GM12878 (cell line): ENCODE measurements around the gene BTBD9. TPM values are rescaled to one million over a fixed set of nuclear protein-coding genes. Genes with fewer than 3 reads are reported as not detected.

Experiments
- ATAC-seq: fragments of 200-7000 bp; cut with Tn5 transposase; 3 replicates; pipeline ENCODE4 v1.9.1; 2020; ENCODE audit warnings: mild to moderate bottlenecking, moderate library complexity
- BruUV-seq: library from RNA; stranded (reverse); fragments of 400-500 nt; replicated peaks from 2 replicates; lab custom pipeline; 2021; lab: Mats Ljungman, UMichigan
- CTCF ChIA-PET: fragments of 300-600 bp; sonication (Branson Sonifier 250); formaldehyde crosslinking; extraction: SDS; loops from one replicate; lab custom pipeline; 2021; ENCODE audit warnings: inconsistent platforms; lab: Yijun Ruan, JAX
- POLR2A ChIA-PET: fragments of 350-600 bp; formaldehyde crosslinking; extraction: SDS; loops from one replicate; lab custom pipeline; 2021; ENCODE audit warnings: inconsistent platforms; lab: Charles Lee
- RAD21 ChIA-PET: fragments of 300-600 bp; sonication (Branson Sonifier 250); formaldehyde crosslinking; loops from one replicate; lab custom pipeline; 2023; ENCODE audit warnings: antibody characterized with exemption; ENCODE audit not compliant: unreplicated experiment; lab: Charles Lee
- SMC1A ChIA-PET: fragments of 300-600 bp; sonication (Branson Sonifier 250); formaldehyde crosslinking; loops from one replicate; lab custom pipeline; 2023; ENCODE audit not compliant: unreplicated experiment, uncharacterized antibody; lab: Charles Lee
- DNase-seq: peaks from one replicate; pipeline ENCODE4 v3.0.0-alpha.2; 2011; ENCODE audit warnings: low read depth, low spot score
- FAIRE-seq: peaks from 3 replicates; lab custom pipeline; 2011; peaks lifted over from hg19 to GRCh38; lab: Jason Lieb, UNC
- H2AFZ ChIP-seq: 2 replicates; pipeline ENCODE4 v1.6.0; 2011; ENCODE audit warnings: low read depth, low read length, control low read depth; ENCODE audit not compliant: control insufficient read depth
- H3K27ac ChIP-seq: 2 replicates; pipeline ENCODE4 v1.5.1; 2011; ENCODE audit warnings: control low read depth; ENCODE audit not compliant: control insufficient read depth, insufficient read depth
- H3K27me3 ChIP-seq, 2 experiments: replicated peaks in 1 of 2; 2 replicates each; pipeline versions ENCODE4 v1.6.0 to v1.6.1; 2011; ENCODE audit warnings: low read length in 1 of 2; ENCODE audit not compliant: control insufficient read depth in 2 of 2, insufficient read depth in 2 of 2
- H3K36me3 ChIP-seq, 2 experiments: 2 replicates each; pipeline ENCODE4 v1.5.1; 2011; ENCODE audit warnings: low read length in 1 of 2; ENCODE audit not compliant: control insufficient read depth in 2 of 2, insufficient read depth in 2 of 2
- H3K4me1 ChIP-seq: 2 replicates; pipeline ENCODE4 v1.6.1; 2011; ENCODE audit warnings: mild to moderate bottlenecking, low read length, moderate library complexity, mixed read lengths; ENCODE audit not compliant: control insufficient read depth, insufficient read depth
- H3K4me2 ChIP-seq: 2 replicates; pipeline ENCODE4 v1.6.0; 2011; ENCODE audit warnings: control low read depth; ENCODE audit not compliant: control insufficient read depth, insufficient read depth
- H3K4me3 ChIP-seq: fragments of 200-600 bp; sonication (generic); 2 replicates; pipeline ENCODE4 v1.5.1; 2016
- H3K79me2 ChIP-seq: 2 replicates; pipeline ENCODE4 v1.6.0; 2011; ENCODE audit warnings: low read length; ENCODE audit not compliant: control insufficient read depth, insufficient read depth
- H3K9ac ChIP-seq: 2 replicates; pipeline ENCODE4 v1.8.0; 2011; ENCODE audit warnings: low read length, control low read depth, mixed read lengths; ENCODE audit not compliant: control insufficient read depth, insufficient read depth
- H3K9me3 ChIP-seq: replicated peaks from 3 replicates; pipeline ENCODE4 v1.5.1; 2011; ENCODE audit warnings: mild to moderate bottlenecking, low read length; ENCODE audit not compliant: control insufficient read depth, insufficient read depth
- H4K20me1 ChIP-seq: 2 replicates; pipeline ENCODE4 v1.6.0; 2011; ENCODE audit not compliant: control insufficient read depth, insufficient read depth
- BMI1 ChIP-seq: fragments of 450-650 bp; IDR thresholded peaks from 2 replicates; pipeline ENCODE4 v1.6.1; 2016; ENCODE audit warnings: mild to moderate bottlenecking, moderate library complexity, borderline replicate concordance
- BRCA1 ChIP-seq: IDR thresholded peaks from 2 replicates; pipeline ENCODE4 v1.6.1; 2011; ENCODE audit warnings: low read depth, low read length, improper control_type of control experiment
- DPF2 ChIP-seq: fragments of 450-650 bp; IDR thresholded peaks from 2 replicates; pipeline ENCODE4 v1.6.1; 2017; ENCODE audit warnings: mild to moderate bottlenecking
- MEF2B ChIP-seq: fragments of 450-650 bp; IDR thresholded peaks from 2 replicates; pipeline ENCODE4 v1.6.1; 2018; ENCODE audit warnings: mild to moderate bottlenecking, moderate library complexity; ENCODE audit not compliant: partially characterized antibody, poor library complexity, severe bottlenecking
- POLR2A ChIP-seq: IDR thresholded peaks from 2 replicates; pipeline ENCODE4 v1.6.1; 2011; ENCODE audit warnings: low read depth, mild to moderate bottlenecking, low read length
- RBBP5 ChIP-seq: fragments of 200-600 bp; sonication (generic); conservative IDR thresholded peaks from 2 replicates; pipeline ENCODE4 v1.6.1; 2016
- SMAD1 ChIP-seq: fragments of 450-650 bp; IDR thresholded peaks from 2 replicates; pipeline ENCODE4 v1.6.1; 2018; ENCODE audit warnings: mild to moderate bottlenecking, low read depth; ENCODE audit not compliant: partially characterized antibody
- SUZ12 ChIP-seq: fragments of 200-600 bp; sonication (generic); IDR thresholded peaks from one replicate; pipeline ENCODE4 v1.6.1; 2018; ENCODE audit warnings: antibody characterized with exemption, mild to moderate bottlenecking; ENCODE audit not compliant: unreplicated experiment
- ZNF217 ChIP-seq: fragments of 450-650 bp; IDR thresholded peaks from 2 replicates; pipeline ENCODE4 v1.6.1; 2017; ENCODE audit warnings: antibody characterized with exemption, mild to moderate bottlenecking
- WGBS: methylation state at CpG from one replicate; pipeline ENCODE4 v1.1.6; 2016; ENCODE audit warnings: low lambda C conversion rate; ENCODE audit not compliant: insufficient replicate concordance, insufficient coverage; ENCODE audit errors: missing lambda C conversion rate; 5-methylcytosine and 5-hydroxymethylcytosine counted together
- in situ Hi-C: fragments of 300-500 bp; cut with MboI; formaldehyde crosslinking; loops from 9 replicates; pipeline ENCODE4 v1.14.3; 2018; ENCODE audit warnings: mixed read lengths
- intact Hi-C: fragments of 100-400 bp; cut with micrococcal nuclease; formaldehyde crosslinking; loops from one replicate; pipeline ENCODE4 v1.14.2; 2022; ENCODE audit not compliant: unreplicated experiment
- polyA plus RNA-seq, 11 experiments: library from polyadenylated mRNA; depleted of rRNA in 4 of 11; unstranded in 6 of 11; stranded (reverse) in 5 of 11; fragments of >200 nt; fragmentation: Nextera tagmentation in 4 of 11; fragmentation: Illumina TruSeq in 1 of 11; extraction: Ambion mirVana in 4 of 11; extraction: Trizol in 1 of 11; gene quantifications; 1 replicate in 1 of 11; 2 replicates in 10 of 11; pipeline versions ENCODE4 v1.2.1 to v1.2.3, GENCODE V29; 2011 to 2016; ENCODE audit warnings: inconsistent platforms in 2 of 11, missing spikeins in 2 of 11, low read depth in 1 of 11
- total RNA-seq, 4 experiments: library from RNA; depleted of rRNA in 3 of 4; stranded (reverse); fragments of >200 nt in 3 of 4; fragmentation: Illumina TruSeq in 1 of 4; extraction: Trizol in 1 of 4; gene quantifications; 2 replicates each; pipeline versions ENCODE4 v1.2.1 to v1.2.3, GENCODE V29; 2013 to 2021
- TF ChIP-seq, protein P1 (sequence below): fragments of 450-650 bp; conservative IDR thresholded peaks from 2 replicates; pipeline ENCODE4 v1.6.1; 2017; ENCODE audit warnings: mild to moderate bottlenecking, moderate library complexity
- TF ChIP-seq, protein P2 (sequence below): fragments of 450-650 bp; formaldehyde crosslinking; IDR thresholded peaks from 2 replicates; pipeline ENCODE4 v1.4.0; 2022; ENCODE audit warnings: mild to moderate bottlenecking, moderate library complexity
- TF ChIP-seq, protein P3 (sequence below): fragments of 450-650 bp; IDR thresholded peaks from 2 replicates; pipeline ENCODE4 v1.6.1; 2017; ENCODE audit warnings: antibody characterized with exemption, mild to moderate bottlenecking, moderate library complexity
- TF ChIP-seq, protein P4 (sequence below): IDR thresholded peaks from 2 replicates; pipeline ENCODE4 v1.6.1; 2012; ENCODE audit warnings: mild to moderate bottlenecking, low read depth, low read length

The BTBD9 gene
- total and polyA plus RNA-seq, 10 of the 15 experiments (the other 5 are each of a cell fraction or from before 2014, with no cell fraction given): 0.22 to 8.6 (median 4.6) TPM

DNA sequence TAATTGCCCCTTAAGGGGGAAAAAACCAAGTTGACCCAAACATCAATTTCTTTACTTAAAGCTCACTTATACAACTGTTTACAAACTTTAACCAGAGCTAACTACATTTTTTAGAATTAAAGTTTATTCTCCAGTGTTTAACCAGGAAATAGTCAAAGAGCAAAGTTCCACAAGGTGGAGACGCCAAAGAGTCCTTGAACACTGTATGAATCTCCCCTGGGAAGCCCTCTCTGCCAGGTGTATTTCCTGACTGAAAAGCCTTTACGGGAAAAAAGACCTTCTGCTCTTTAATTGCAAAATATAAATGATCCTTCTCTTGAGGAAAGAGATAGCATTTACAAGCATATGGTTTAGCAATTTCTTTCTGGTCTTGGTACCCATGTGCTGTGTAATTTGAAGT, 36.2 kb downstream of the BTBD9 start:
- DNase-seq (no peak), FAIRE-seq (no peak), ATAC-seq (no peak)
- Histone ChIP-seq H4K20me1 (no peaks in the 10 kb centered on the region), H3K27me3 (no peaks in the 10 kb centered on the region), H2AFZ (no peak overlapping the region), H3K4me1 (no peaks in the 10 kb centered on the region), H3K9ac (no peak overlapping the region), H3K4me3 (no peak overlapping the region), H3K4me2 (no peak overlapping the region), H3K36me3 (no peaks in the 10 kb centered on the region), H3K79me2 (no peaks in the 10 kb centered on the region), H3K27ac (no peak overlapping the region), H3K9me3 (no peaks in the 10 kb centered on the region)
- RAD21 ChIA-PET: no interaction called here
- no TSS peak for BruUV-seq
- in situ Hi-C loops: no loop called here
- CTCF ChIA-PET: no interaction called here
- 51% methylated on average over 2 of the region's 2 CpGs for WGBS
- SMC1A ChIA-PET: no interaction called here
- intact Hi-C loops: no loop called here
- POLR2A ChIA-PET: no interaction called here
- no peak for TF ChIP-seq ZNF217
- TF ChIP-seq, protein P1, sequence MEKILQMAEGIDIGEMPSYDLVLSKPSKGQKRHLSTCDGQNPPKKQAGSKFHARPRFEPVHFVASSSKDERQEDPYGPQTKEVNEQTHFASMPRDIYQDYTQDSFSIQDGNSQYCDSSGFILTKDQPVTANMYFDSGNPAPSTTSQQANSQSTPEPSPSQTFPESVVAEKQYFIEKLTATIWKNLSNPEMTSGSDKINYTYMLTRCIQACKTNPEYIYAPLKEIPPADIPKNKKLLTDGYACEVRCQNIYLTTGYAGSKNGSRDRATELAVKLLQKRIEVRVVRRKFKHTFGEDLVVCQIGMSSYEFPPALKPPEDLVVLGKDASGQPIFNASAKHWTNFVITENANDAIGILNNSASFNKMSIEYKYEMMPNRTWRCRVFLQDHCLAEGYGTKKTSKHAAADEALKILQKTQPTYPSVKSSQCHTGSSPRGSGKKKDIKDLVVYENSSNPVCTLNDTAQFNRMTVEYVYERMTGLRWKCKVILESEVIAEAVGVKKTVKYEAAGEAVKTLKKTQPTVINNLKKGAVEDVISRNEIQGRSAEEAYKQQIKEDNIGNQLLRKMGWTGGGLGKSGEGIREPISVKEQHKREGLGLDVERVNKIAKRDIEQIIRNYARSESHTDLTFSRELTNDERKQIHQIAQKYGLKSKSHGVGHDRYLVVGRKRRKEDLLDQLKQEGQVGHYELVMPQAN: no peak
- no peak for TF ChIP-seq RBBP5
- no peak for TF ChIP-seq BMI1
- TF ChIP-seq MEF2B: no peak
- TF ChIP-seq POLR2A: no peak
- TF ChIP-seq BRCA1: no peak
- TF ChIP-seq SMAD1: no peak
- TF ChIP-seq, protein P2, sequence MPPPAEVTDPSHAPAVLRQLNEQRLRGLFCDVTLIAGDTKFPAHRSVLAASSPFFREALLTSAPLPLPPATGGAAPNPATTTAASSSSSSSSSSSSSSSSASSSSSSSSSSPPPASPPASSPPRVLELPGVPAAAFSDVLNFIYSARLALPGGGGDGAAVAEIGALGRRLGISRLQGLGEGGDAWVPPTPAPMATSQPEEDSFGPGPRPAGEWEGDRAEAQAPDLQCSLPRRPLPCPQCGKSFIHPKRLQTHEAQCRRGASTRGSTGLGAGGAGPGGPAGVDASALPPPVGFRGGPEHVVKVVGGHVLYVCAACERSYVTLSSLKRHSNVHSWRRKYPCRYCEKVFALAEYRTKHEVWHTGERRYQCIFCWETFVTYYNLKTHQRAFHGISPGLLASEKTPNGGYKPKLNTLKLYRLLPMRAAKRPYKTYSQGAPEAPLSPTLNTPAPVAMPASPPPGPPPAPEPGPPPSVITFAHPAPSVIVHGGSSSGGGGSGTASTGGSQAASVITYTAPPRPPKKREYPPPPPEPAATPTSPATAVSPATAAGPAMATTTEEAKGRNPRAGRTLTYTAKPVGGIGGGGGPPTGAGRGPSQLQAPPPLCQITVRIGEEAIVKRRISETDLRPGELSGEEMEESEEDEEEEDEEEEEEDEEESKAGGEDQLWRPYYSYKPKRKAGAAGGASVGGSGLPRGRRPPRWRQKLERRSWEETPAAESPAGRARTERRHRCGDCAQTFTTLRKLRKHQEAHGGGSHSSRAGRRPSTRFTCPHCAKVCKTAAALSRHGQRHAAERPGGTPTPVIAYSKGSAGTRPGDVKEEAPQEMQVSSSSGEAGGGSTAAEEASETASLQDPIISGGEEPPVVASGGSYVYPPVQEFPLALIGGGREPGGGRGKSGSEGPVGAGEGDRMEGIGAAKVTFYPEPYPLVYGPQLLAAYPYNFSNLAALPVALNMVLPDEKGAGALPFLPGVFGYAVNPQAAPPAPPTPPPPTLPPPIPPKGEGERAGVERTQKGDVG (CRISPR knock-in tag): no peak
- no peak for TF ChIP-seq SUZ12
- TF ChIP-seq, protein P3, sequence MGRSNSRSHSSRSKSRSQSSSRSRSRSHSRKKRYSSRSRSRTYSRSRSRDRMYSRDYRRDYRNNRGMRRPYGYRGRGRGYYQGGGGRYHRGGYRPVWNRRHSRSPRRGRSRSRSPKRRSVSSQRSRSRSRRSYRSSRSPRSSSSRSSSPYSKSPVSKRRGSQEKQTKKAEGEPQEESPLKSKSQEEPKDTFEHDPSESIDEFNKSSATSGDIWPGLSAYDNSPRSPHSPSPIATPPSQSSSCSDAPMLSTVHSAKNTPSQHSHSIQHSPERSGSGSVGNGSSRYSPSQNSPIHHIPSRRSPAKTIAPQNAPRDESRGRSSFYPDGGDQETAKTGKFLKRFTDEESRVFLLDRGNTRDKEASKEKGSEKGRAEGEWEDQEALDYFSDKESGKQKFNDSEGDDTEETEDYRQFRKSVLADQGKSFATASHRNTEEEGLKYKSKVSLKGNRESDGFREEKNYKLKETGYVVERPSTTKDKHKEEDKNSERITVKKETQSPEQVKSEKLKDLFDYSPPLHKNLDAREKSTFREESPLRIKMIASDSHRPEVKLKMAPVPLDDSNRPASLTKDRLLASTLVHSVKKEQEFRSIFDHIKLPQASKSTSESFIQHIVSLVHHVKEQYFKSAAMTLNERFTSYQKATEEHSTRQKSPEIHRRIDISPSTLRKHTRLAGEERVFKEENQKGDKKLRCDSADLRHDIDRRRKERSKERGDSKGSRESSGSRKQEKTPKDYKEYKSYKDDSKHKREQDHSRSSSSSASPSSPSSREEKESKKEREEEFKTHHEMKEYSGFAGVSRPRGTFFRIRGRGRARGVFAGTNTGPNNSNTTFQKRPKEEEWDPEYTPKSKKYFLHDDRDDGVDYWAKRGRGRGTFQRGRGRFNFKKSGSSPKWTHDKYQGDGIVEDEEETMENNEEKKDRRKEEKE: no peak
- no peak for TF ChIP-seq DPF2
- TF ChIP-seq, protein P4, sequence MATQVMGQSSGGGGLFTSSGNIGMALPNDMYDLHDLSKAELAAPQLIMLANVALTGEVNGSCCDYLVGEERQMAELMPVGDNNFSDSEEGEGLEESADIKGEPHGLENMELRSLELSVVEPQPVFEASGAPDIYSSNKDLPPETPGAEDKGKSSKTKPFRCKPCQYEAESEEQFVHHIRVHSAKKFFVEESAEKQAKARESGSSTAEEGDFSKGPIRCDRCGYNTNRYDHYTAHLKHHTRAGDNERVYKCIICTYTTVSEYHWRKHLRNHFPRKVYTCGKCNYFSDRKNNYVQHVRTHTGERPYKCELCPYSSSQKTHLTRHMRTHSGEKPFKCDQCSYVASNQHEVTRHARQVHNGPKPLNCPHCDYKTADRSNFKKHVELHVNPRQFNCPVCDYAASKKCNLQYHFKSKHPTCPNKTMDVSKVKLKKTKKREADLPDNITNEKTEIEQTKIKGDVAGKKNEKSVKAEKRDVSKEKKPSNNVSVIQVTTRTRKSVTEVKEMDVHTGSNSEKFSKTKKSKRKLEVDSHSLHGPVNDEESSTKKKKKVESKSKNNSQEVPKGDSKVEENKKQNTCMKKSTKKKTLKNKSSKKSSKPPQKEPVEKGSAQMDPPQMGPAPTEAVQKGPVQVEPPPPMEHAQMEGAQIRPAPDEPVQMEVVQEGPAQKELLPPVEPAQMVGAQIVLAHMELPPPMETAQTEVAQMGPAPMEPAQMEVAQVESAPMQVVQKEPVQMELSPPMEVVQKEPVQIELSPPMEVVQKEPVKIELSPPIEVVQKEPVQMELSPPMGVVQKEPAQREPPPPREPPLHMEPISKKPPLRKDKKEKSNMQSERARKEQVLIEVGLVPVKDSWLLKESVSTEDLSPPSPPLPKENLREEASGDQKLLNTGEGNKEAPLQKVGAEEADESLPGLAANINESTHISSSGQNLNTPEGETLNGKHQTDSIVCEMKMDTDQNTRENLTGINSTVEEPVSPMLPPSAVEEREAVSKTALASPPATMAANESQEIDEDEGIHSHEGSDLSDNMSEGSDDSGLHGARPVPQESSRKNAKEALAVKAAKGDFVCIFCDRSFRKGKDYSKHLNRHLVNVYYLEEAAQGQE: no peak
